WTC11 (cell line): ENCODE results near the gene RXRA. TPM values are rescaled to one million over a fixed set of nuclear protein-coding genes. Genes with fewer than 3 reads are reported as not detected.

ENCODE experiments used
- ATAC-seq: fragments of 200-7000 bp; cut with Tn5 transposase; 2 replicates; pipeline ENCODE4 v1.10.0; 2021; ENCODE audit warnings: mild to moderate bottlenecking, moderate library complexity
- CTCF ChIA-PET: fragments of 300-600 bp; sonication (Branson Sonifier 250); formaldehyde crosslinking; loops from one replicate; lab custom pipeline; 2021; ENCODE audit warnings: antibody characterized with exemption; lab: Charles Lee
- POLR2A ChIA-PET: fragments of 350-600 bp; sonication (Branson Sonifier 250); formaldehyde crosslinking; loops from one replicate; lab custom pipeline; 2021; ENCODE audit warnings: antibody characterized with exemption; lab: Charles Lee
- DNase-seq: peaks from one replicate; pipeline ENCODE4 v3.0.0; 2021; ENCODE audit warnings: low spot score
- H3K27ac Mint-ChIP-seq: 2 replicates; pipeline ENCODE4 v1.8.0; 2021; ENCODE audit warnings: mixed read lengths
- H3K27me3 Mint-ChIP-seq: 2 replicates; pipeline ENCODE4 v1.8.0; 2021; ENCODE audit warnings: low read depth, mild to moderate bottlenecking, moderate library complexity, mixed read lengths
- H3K36me3 Mint-ChIP-seq: 2 replicates; pipeline ENCODE4 v1.8.0; 2021; ENCODE audit warnings: mixed read lengths
- H3K4me1 Mint-ChIP-seq: 2 replicates; pipeline ENCODE4 v1.8.0; 2022; ENCODE audit warnings: mixed read lengths
- H3K4me3 Mint-ChIP-seq: 2 replicates; pipeline ENCODE4 v1.8.0; 2021; ENCODE audit warnings: mild to moderate bottlenecking, moderate library complexity, mixed read lengths
- H3K9me3 Mint-ChIP-seq: 2 replicates; pipeline ENCODE4 v1.8.0; 2021; ENCODE audit warnings: mixed read lengths
- ATF6 ChIP-seq: sonication (generic); formaldehyde crosslinking; IDR thresholded peaks from 2 replicates; pipeline ENCODE4 v1.8.1; 2023; ENCODE audit warnings: mild to moderate bottlenecking, missing genetic modification reagents
- CREB1 ChIP-seq: sonication (generic); formaldehyde crosslinking; IDR thresholded peaks from 2 replicates; pipeline ENCODE4 v1.8.0; 2023; ENCODE audit warnings: mild to moderate bottlenecking, missing genetic modification reagents
- CREM ChIP-seq: sonication (generic); formaldehyde crosslinking; IDR thresholded peaks from 2 replicates; pipeline ENCODE4 v1.8.1; 2022; ENCODE audit warnings: mild to moderate bottlenecking, missing genetic modification reagents, moderate library complexity
- E2F5 ChIP-seq: sonication (generic); formaldehyde crosslinking; IDR thresholded peaks from 2 replicates; pipeline ENCODE4 v1.8.1; 2022; ENCODE audit warnings: mild to moderate bottlenecking, moderate library complexity, missing genetic modification reagents
- ELF4 ChIP-seq: sonication (generic); formaldehyde crosslinking; IDR thresholded peaks from 2 replicates; pipeline ENCODE4 v1.8.1; 2022; ENCODE audit warnings: low read depth, mild to moderate bottlenecking, moderate library complexity, missing genetic modification reagents
- ERG ChIP-seq: fragments of 250-450 bp; sonication (Bioruptor Pico); IDR thresholded peaks from 2 replicates; pipeline ENCODE4 v1.8.0; 2021; ENCODE audit warnings: mild to moderate bottlenecking
- FOXK1 ChIP-seq: sonication (generic); formaldehyde crosslinking; IDR thresholded peaks from 2 replicates; pipeline ENCODE4 v1.8.0; 2022; ENCODE audit warnings: mild to moderate bottlenecking, moderate library complexity, missing genetic modification reagents
- GABPB1 ChIP-seq: sonication (generic); formaldehyde crosslinking; IDR thresholded peaks from 2 replicates; pipeline ENCODE4 v1.8.1; 2023; ENCODE audit warnings: mild to moderate bottlenecking, missing genetic modification reagents
- GRHL2 ChIP-seq: fragments of 250-450 bp; sonication (Bioruptor Pico); IDR thresholded peaks from 2 replicates; pipeline ENCODE4 v1.8.0; 2022; ENCODE audit warnings: mild to moderate bottlenecking, moderate library complexity; ENCODE audit not compliant: insufficient replicate concordance, severe bottlenecking
- KAT7 ChIP-seq: sonication (generic); formaldehyde crosslinking; IDR thresholded peaks from 2 replicates; pipeline ENCODE4 v1.8.1; 2023; ENCODE audit warnings: missing genetic modification reagents, mild to moderate bottlenecking, borderline replicate concordance
- NR1H2 ChIP-seq: sonication (generic); formaldehyde crosslinking; IDR thresholded peaks from 2 replicates; pipeline ENCODE4 v1.9.0; 2021; ENCODE audit warnings: mild to moderate bottlenecking, moderate library complexity, missing genetic modification reagents
- SMAD4 ChIP-seq: sonication (generic); formaldehyde crosslinking; IDR thresholded peaks from 2 replicates; pipeline ENCODE4 v1.8.0; 2022; ENCODE audit warnings: mild to moderate bottlenecking, missing genetic modification reagents
- SP1 ChIP-seq: sonication (generic); formaldehyde crosslinking; conservative IDR thresholded peaks from 2 replicates; pipeline ENCODE4 v1.8.1; 2022; ENCODE audit warnings: missing genetic modification reagents
- TEAD1 ChIP-seq: sonication (generic); formaldehyde crosslinking; IDR thresholded peaks from 2 replicates; pipeline ENCODE4 v1.8.0; 2022; ENCODE audit warnings: mild to moderate bottlenecking, missing genetic modification reagents
- ZNF121 ChIP-seq: sonication (generic); formaldehyde crosslinking; IDR thresholded peaks from 2 replicates; pipeline ENCODE4 v1.8.0; 2023; ENCODE audit warnings: missing genetic modification reagents
- ZNF263 ChIP-seq: sonication (generic); formaldehyde crosslinking; IDR thresholded peaks from 2 replicates; pipeline ENCODE4 v1.8.1; 2022; ENCODE audit warnings: low read depth, mild to moderate bottlenecking, moderate library complexity, missing genetic modification reagents
- ZNF396 ChIP-seq: fragments of 250-450 bp; sonication (Bioruptor Pico); IDR thresholded peaks from 2 replicates; pipeline ENCODE4 v1.8.0; 2021; ENCODE audit warnings: mild to moderate bottlenecking, moderate library complexity, borderline replicate concordance
- total RNA-seq: library from RNA; stranded (reverse); gene quantifications from 3 replicates; pipeline ENCODE4 v1.2.3, GENCODE V29; 2021
- TF ChIP-seq, protein P1 (sequence below): sonication (generic); formaldehyde crosslinking; IDR thresholded peaks from 2 replicates; pipeline ENCODE4 v1.8.1; 2023; ENCODE audit warnings: mild to moderate bottlenecking, missing genetic modification reagents
- TF ChIP-seq, protein P2 (sequence below): sonication (generic); formaldehyde crosslinking; IDR thresholded peaks from 2 replicates; pipeline ENCODE4 v1.8.0; 2023; ENCODE audit warnings: mild to moderate bottlenecking, missing genetic modification reagents

RXRA gene
- total RNA-seq, 1 experiment from 2014 or later = 27.5 TPM

- ChIA-PET POLR2A (no interaction called here), CTCF (interaction anchor here (1.1 to 1.4 kb wide), 4 partner anchors 19 to 149 kb away, joined by 3 to 6 read pairs (median 4); no protein-coding TSS in a partner anchor)
- H3K9me3 Mint-ChIP-seq = no peaks in the 10 kb centered on the region; the same call in 1 of the 2 replicates
- H3K4me1 Mint-ChIP-seq = peaks cover 2% of the 10 kb centered on the region; the same call in 1 of the 2 replicates
- H3K27ac Mint-ChIP-seq = no peak overlapping the region
- no peaks in the 10 kb centered on the region for H3K36me3 Mint-ChIP-seq
- no peak for TF ChIP-seq ATF6 (CRISPR knock-in tag)
- TF ChIP-seq SMAD4 (CRISPR knock-in tag) = no peak
- no peak overlapping the region for H3K4me3 Mint-ChIP-seq
- ATAC-seq (peak; percentile 59), DNase-seq (peak; percentile 30)
- no peaks in the 10 kb centered on the region for H3K27me3 Mint-ChIP-seq
These were observed 31.8 kb upstream of the RXRA start for GRCh38 chr9:134294153-134295071.

DNA sequence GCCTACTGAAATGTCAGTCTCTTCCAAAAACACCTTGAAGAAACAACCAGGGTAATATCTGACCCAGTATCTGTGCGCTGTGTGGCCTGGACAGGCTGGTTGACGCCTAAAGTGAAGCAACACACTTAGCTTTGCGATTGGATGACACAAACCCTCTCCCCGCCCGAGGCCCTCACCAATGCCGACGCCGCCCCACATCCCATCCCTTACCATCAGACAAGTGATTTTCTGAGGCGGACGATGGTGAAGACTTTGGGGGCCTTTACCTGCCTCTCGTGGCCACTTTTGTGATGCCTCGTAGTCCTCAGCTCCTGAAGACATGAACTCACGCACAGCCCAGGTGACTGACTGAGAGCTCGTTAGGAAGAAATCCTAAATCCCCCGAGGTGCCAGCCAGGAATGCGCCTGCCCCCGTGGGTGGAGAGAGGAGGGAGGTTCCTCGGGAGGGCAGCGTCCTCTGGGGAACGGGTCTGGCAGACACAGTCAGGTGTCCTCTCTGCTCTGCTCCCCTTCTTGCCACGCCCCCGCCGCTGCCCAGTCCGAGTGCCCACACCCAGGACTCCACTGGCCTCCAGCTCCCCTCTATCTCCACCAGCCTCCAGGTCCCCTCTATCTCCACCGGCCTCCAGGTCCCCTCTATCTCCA, 31.0 kb upstream of the RXRA start:
- TF ChIP-seq ELF4 = no peak
- TF ChIP-seq, protein P1, sequence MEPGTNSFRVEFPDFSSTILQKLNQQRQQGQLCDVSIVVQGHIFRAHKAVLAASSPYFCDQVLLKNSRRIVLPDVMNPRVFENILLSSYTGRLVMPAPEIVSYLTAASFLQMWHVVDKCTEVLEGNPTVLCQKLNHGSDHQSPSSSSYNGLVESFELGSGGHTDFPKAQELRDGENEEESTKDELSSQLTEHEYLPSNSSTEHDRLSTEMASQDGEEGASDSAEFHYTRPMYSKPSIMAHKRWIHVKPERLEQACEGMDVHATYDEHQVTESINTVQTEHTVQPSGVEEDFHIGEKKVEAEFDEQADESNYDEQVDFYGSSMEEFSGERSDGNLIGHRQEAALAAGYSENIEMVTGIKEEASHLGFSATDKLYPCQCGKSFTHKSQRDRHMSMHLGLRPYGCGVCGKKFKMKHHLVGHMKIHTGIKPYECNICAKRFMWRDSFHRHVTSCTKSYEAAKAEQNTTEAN = no peak
- TF ChIP-seq FOXK1 (CRISPR knock-in tag) = no peak
- no peak for TF ChIP-seq ERG (CRISPR knock-in tag)
- no peak for TF ChIP-seq GRHL2 (CRISPR knock-in tag)
- no peak overlapping the region for H3K4me3 Mint-ChIP-seq
- no peaks in the 10 kb centered on the region for H3K36me3 Mint-ChIP-seq
- DNase-seq = no peak
- CTCF ChIA-PET = interaction anchor here (0.6 to 1.4 kb wide), 3 partner anchors 12 to 26 kb away, joined by 3 to 6 read pairs (median 3); no protein-coding TSS in a partner anchor
- POLR2A ChIA-PET = no interaction called here
- H3K4me1 Mint-ChIP-seq = peaks cover 2% of the 10 kb centered on the region; the same call in 1 of the 2 replicates
- H3K27me3 Mint-ChIP-seq = no peaks in the 10 kb centered on the region
- H3K27ac Mint-ChIP-seq = no peak overlapping the region
- no peaks in the 10 kb centered on the region; the same call in 1 of the 2 replicates for H3K9me3 Mint-ChIP-seq
- no peak for ATAC-seq

DNA sequence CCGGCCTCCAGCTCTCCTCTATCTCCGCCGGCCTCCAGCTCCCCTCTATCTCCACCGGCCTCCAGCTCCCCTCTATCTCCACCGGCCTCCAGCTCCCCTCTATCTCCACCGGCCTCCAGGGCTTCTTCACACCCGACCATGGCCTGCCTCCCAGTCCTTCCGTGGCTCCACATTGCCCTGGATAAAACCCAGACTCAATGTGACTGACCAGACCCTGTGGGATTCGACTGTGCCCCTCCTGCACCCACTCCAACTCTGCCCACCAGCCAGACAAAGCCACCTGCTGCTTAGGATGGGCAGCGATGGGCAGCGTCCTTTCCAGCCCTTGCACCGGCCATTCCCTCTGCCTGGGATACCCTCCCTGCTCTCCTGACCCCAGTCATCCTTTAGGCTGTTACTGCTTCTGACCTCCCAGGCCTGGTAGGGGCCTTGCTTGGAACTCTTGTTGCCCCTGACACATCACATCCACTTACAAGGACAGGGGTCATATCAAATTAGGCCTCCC, 30.5 kb upstream of the RXRA start:
- no peaks in the 10 kb centered on the region for H3K27me3 Mint-ChIP-seq
- H3K27ac Mint-ChIP-seq = no peak overlapping the region
- ChIA-PET CTCF (interaction anchor here (1.2 kb wide), 1 partner anchor 23 kb away, joined by 3 read pairs; no protein-coding TSS in a partner anchor), POLR2A (no interaction called here)
- DNase-seq (no peak), ATAC-seq (no peak)
- H3K9me3 Mint-ChIP-seq = no peaks in the 10 kb centered on the region; the same call in 1 of the 2 replicates
- H3K4me3 Mint-ChIP-seq = no peak overlapping the region
- peaks cover 2% of the 10 kb centered on the region; the same call in 1 of the 2 replicates for H3K4me1 Mint-ChIP-seq
- no peaks in the 10 kb centered on the region for H3K36me3 Mint-ChIP-seq
- TF ChIP-seq CREM (CRISPR knock-in tag) (no peak), ZNF396 (CRISPR knock-in tag) (no peak), CREB1 (CRISPR knock-in tag) (no peak), GABPB1 (CRISPR knock-in tag) (no peak), FOXK1 (CRISPR knock-in tag) (no peak), E2F5 (CRISPR knock-in tag) (no peak), ATF6 (CRISPR knock-in tag) (no peak), ZNF263 (CRISPR knock-in tag) (no peak), KAT7 (CRISPR knock-in tag) (no peak), TEAD1 (CRISPR knock-in tag) (no peak), SP1 (CRISPR knock-in tag) (no peak), NR1H2 (no peak), ZNF121 (no peak)
- TF ChIP-seq, protein P2, sequence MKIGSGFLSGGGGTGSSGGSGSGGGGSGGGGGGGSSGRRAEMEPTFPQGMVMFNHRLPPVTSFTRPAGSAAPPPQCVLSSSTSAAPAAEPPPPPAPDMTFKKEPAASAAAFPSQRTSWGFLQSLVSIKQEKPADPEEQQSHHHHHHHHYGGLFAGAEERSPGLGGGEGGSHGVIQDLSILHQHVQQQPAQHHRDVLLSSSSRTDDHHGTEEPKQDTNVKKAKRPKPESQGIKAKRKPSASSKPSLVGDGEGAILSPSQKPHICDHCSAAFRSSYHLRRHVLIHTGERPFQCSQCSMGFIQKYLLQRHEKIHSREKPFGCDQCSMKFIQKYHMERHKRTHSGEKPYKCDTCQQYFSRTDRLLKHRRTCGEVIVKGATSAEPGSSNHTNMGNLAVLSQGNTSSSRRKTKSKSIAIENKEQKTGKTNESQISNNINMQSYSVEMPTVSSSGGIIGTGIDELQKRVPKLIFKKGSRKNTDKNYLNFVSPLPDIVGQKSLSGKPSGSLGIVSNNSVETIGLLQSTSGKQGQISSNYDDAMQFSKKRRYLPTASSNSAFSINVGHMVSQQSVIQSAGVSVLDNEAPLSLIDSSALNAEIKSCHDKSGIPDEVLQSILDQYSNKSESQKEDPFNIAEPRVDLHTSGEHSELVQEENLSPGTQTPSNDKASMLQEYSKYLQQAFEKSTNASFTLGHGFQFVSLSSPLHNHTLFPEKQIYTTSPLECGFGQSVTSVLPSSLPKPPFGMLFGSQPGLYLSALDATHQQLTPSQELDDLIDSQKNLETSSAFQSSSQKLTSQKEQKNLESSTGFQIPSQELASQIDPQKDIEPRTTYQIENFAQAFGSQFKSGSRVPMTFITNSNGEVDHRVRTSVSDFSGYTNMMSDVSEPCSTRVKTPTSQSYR (CRISPR knock-in tag) = no peak
